Urinary bladder (tissue), 4 donors: ENCODE measurements around the gene RABL6. TPM values are rescaled to one million over a fixed set of nuclear protein-coding genes. Genes with fewer than 3 reads are reported as not detected.
"Not testable (repeated sequence)": the region's sequence is repeated elsewhere in the genome, so short reads cannot be mapped to it uniquely, and the experiment has no call there.

Experiments
- DNase-seq: peaks from one replicate; pipeline ENCODE4 v3.0.0-alpha.2; 2015; ENCODE audit errors: extremely low spot score
- H3K27ac ChIP-seq: one replicate; pipeline ENCODE4 v1.5.1; 2013; ENCODE audit warnings: low read depth, mild to moderate bottlenecking, moderate library complexity
- H3K36me3 ChIP-seq: one replicate; pipeline ENCODE4 v1.6.1; 2013; ENCODE audit warnings: mild to moderate bottlenecking, moderate library complexity; ENCODE audit not compliant: insufficient read depth
- H3K4me1 ChIP-seq: one replicate; pipeline ENCODE4 v1.6.1; 2013; ENCODE audit warnings: mild to moderate bottlenecking, moderate library complexity; ENCODE audit not compliant: insufficient read depth
- H3K4me3 ChIP-seq: one replicate; pipeline ENCODE4 v1.5.1; 2013; ENCODE audit warnings: low read depth, low read length
- WGBS: extraction: QIAGEN DNeasy Blood & Tissue Kit; methylation state at CpG from one replicate; pipeline ENCODE4 v1.1.7; 2013; 5-methylcytosine and 5-hydroxymethylcytosine counted together
- polyA plus RNA-seq: library from polyadenylated mRNA; stranded (reverse); fragments of 200-250 nt; gene quantifications from one replicate; pipeline ENCODE4 v1.2.3, GENCODE V29; 2013
- total RNA-seq: library from RNA; depleted of rRNA; stranded (reverse); fragments of >200 nt; gene quantifications from one replicate; pipeline ENCODE4 v1.2.3, GENCODE V29; 2014
- donor health status: healthy with polysubstance abuse.
- donor health status: healthy.

RABL6 gene
- total and polyA plus RNA-seq, 2 donors: 29.1 to 60.0 TPM

DNA sequence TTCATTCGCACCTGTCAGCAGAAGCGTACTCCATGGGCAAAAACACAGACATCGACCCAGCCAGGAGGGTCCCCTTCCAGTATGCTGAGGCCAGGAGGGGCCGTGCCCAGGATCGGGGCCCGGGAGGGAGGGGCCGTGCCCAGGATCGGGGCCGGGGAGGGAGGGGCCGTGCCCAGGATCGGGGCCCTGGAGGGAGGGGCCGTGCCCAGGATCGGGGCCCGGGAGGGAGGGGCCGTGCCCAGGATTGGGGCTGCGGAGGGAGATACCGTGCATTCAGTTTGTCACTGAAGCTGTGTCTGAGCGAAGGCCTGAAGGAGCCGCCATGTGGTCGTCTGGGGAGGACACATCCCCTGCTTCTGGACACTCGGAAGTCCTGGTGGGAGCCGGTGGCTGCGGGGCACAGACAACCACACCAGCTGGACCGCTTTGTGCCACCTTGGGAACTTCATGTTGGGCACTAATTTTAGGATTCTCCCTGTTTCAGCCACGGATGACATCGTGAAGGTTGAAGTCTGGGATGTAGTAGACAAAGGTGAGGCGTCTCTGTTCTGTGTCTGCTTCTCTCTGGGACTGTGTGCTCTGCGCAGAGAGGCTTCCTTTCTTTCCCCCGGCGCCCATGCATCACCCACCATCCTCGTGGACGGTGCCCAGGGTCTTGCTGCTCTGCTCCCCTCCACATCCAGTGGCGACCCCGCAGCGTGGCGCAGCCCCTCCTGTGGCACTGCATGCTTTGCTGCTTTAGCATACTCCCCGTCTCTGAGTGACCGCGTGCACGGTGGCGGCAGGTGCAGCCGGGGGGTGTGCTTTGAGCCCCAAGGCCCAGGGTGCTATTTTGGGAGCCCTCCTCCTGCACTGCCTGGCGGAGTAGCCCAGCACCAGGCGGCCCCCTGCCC is 17.8 kb downstream of the RABL6 start:
- no peak for DNase-seq
- Histone ChIP-seq H3K4me1 (no peaks in the 10 kb centered on the region), H3K27ac (no peak overlapping the region), H3K4me3 (no peak overlapping the region), H3K36me3 (no peaks in the 10 kb centered on the region)
- WGBS: 90% methylated on average over 44 of the region's 44 CpGs

DNA sequence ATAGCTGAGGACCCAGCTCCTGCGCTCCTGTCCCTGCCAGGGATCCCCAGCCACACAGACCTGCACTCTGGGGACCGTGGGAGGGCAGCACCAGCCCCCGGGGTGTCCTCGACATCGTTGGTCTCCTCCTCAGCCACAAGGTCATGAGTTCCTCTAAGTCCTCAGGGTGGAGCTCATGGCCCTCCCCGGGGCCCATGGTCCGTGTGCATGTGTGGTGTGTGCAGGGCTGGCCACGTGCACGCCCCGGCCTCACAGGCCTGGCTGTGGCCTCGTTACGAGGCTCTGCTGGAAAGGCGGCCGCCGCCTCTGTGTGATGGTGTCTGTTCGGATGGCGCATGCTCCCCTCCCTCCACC is 18.4 kb downstream of the RABL6 start:
- WGBS: 92% methylated on average over 17 of the region's 17 CpGs
- Histone ChIP-seq H3K36me3 (no peaks in the 10 kb centered on the region), H3K27ac (no peak overlapping the region), H3K4me1 (no peaks in the 10 kb centered on the region), H3K4me3 (no peak overlapping the region)
- DNase-seq: no peak

GRCh38 chr9:136826703-136827582 is 19.2 kb downstream of the RABL6 start:
- 89% methylated on average over 24 of the region's 24 CpGs for WGBS
- H3K4me3 ChIP-seq: no peak overlapping the region
- H3K27ac ChIP-seq: no peak overlapping the region
- no peak for DNase-seq
- H3K4me1 ChIP-seq: no peaks in the 10 kb centered on the region
- H3K36me3 ChIP-seq: no peaks in the 10 kb centered on the region

DNA sequence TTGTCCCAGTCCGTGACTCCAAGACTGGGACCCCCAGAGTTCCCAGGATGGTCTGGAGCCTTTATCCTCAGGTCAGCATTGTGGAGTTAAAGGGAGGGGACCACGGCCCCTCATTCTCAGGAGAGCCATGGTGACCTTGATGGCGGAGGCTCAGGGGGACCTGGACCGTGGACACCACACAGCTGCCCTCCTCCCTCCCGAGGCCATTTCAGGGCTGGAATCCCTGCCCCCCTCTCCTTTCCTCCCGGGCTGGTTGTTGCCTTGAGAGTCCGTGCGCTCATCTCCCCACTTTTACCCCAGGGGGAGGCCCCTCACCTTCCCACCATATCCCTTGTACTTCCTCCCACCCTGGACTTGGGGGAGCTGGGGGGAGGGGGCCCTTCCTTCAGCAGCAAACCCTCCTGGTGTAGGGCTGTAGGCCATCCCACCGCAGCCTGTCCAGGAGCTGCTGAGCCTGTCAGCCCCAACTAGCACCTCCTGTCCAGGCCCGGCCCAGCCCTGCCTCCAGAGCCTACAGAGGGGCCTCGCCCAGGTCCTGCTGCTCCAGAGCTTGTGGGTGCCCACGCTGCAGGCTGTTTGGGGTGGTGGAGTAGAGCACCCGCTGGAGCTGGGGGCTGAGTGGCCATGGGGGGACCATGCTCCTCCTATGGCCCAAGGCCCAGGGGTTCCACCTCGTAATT is 20.2 kb downstream of the RABL6 start:
- H3K36me3 ChIP-seq: no peaks in the 10 kb centered on the region
- WGBS: 88% methylated on average over 14 of the region's 14 CpGs

DNA sequence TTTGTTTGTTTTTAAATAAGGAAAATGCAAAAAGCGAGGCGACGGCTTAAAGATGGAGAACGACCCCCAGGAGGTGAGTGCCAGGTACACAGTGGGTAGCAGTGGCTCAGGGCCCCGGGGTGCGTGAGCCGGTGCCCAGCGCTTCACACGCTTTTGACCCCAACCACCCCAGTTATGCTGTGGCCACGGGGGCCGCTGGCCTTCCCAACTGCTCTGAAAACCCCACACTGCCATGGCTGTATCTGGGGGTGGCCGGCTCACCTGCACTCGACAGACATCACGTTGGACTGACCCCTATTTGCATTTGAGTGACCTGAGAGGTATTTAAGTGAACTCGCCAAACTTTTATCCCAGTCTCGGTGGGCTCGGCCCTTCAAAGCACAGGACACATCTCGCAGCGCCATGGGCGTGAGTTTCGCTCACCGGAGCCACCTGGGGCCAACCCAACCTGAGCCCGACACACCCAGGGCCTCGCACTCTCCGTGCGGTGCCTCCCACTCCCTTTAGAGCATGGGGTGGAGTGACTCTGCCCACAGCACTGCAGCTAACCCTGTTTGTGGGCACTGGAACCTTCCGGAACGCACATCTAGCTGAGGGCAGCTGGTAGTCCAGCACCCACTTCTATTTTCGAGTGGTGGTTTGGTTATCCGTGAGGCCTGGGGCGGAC is 20.9 kb downstream of the RABL6 start:
- Histone ChIP-seq H3K36me3 (no peaks in the 10 kb centered on the region), H3K4me1 (no peaks in the 10 kb centered on the region), H3K27ac (no peak overlapping the region), H3K4me3 (no peak overlapping the region)
- 92% methylated on average over 31 of the region's 31 CpGs for WGBS
- no peak for DNase-seq

More for the DNA sequence above, 20.2 kb downstream of the RABL6 start:
- Histone ChIP-seq H3K4me3 (no peak overlapping the region), H3K4me1 (no peaks in the 10 kb centered on the region), H3K27ac (no peak overlapping the region)
- no peak for DNase-seq

GRCh38 chr9:136829412-136829811 is 21.7 kb downstream of the RABL6 start:
- H3K27ac ChIP-seq: no peak overlapping the region
- DNase-seq: no peak
- no peak overlapping the region for H3K4me3 ChIP-seq
- WGBS: 92% methylated on average over 14 of the region's 14 CpGs
- no peaks in the 10 kb centered on the region for H3K36me3 ChIP-seq
- H3K4me1 ChIP-seq: no peaks in the 10 kb centered on the region

DNA sequence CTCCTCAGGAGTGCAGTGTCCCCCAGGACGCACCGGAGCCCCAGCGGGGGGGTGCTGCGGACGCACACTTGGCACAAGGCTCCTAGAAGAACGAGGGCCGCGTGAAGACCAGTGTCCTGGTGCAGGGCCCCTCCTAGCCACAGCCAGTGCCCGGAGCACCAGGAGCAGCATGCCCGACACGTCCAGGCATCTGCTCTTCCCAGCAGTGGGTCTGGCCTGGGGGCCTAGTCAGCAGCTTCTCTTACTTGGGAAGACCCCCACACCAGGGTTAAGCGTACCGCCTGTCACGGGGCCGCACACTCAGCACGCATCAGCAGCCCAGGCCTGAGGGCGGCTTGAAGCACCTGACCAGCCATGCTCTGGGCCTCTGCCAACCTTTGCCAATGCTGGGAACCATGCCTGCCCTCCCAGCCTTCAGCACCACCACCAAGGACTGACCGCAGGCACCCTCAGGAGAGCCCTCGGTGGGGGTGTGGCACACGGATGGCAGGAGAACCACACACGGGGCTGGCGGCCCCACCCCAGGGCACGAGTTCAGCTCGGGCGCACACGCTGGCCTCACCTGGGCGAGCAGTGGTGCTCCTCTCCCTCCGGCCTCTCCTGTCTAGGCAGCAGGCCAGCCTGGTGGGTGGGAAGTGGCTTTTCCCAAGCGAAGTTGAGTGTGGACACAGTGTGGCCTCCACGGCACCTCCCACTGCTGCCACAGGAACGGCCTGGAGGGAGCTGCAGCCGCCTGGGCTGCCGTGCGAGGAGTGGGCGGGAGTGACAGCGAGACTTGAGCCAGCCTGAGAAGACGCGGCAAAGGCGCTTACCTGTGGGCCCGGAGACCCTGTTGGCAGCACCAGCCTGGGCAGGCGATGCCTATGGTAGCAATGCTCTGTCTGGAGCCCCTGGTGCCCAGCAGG is 22.5 kb downstream of the RABL6 start:
- DNase-seq: no peak

DNA sequence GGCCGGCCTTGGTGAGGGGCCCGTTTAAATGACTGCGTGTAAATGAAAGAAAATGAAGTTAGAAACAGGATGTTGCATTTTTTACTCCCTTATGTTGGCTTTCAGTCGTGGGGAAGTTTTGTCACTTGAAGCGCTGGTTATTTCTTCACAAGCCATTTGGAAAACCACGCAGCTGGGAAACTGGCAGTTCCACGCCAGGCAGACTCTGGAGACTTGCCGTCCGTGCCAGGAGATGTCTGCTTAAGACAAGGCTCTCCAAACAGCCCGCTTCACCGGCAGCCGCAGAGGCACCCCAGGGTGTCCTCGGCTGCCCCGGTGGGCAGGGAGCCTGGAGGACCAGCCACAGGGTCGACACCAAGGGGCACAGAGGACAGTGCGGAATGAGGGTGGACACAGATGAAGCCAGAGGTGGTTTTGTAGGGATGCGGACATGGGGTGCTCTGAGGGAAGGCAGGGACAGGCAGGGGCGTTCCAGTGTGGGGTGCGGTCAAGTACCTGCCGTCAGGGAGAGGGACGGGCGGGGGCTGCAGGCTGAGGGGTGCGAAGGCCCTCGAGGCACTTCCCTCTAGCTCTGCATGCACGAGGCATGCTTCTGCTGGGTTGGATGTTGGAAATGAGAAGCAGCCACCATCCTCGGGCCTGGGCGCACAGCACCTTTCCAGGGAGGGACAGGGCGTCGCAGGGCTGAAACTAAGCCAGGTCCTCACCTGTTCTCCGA is 23.4 kb downstream of the RABL6 start:
- WGBS: 94% methylated on average over 30 of the region's 30 CpGs
- no peak overlapping the region for H3K4me3 ChIP-seq
- H3K4me1 ChIP-seq: no peaks in the 10 kb centered on the region
- DNase-seq: no peak
- no peak overlapping the region for H3K27ac ChIP-seq
- H3K36me3 ChIP-seq: no peaks in the 10 kb centered on the region

More for the DNA sequence above, 22.5 kb downstream of the RABL6 start:
- Histone ChIP-seq H3K27ac (no peak overlapping the region), H3K4me1 (no peaks in the 10 kb centered on the region), H3K4me3 (no peak overlapping the region), H3K36me3 (no peaks in the 10 kb centered on the region)
- 93% methylated on average over 41 of the region's 41 CpGs for WGBS

DNA sequence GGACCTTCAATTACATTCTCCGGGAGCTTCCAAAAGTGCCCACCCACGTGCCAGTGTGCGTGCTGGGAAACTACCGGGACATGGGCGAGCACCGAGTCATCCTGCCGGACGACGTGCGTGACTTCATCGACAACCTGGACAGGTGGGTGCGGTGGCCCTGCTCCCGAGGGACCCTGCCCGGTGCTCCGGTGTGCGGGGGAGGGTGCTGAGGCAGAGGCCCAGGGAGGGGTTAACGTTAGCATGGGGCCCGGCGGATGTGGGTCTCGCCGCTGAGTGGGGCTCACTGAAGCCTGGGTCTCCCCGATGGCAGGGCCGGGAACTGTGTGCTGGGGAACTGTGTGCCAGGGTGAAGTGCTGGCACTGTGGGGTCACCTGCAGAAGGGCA is 24.0 kb downstream of the RABL6 start:
- Histone ChIP-seq H3K4me3 (no peak overlapping the region), H3K27ac (no peak overlapping the region), H3K36me3 (no peaks in the 10 kb centered on the region), H3K4me1 (no peaks in the 10 kb centered on the region)
- WGBS: 90% methylated on average over 23 of the region's 23 CpGs
- no peak for DNase-seq

DNA sequence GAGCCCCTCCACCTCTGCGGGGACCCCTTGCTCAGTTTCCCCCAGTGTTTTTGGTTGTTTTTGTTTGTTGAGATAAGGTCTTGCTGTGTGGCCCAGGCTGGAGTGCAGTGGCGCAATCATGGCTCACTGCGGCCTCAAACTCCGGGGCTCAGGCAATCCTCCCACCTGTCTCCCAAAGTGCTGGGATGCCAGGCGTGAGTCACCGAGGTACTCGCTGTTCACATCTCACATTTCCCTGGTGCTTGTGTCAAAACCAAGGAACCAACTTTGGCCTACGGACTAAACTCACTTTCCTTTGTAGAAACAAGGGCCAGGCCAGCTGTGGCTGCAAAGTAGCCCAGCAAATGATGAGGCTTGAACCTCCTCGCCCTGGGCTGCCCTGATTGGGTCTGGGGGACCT is 24.8 kb downstream of the RABL6 start:
- DNase-seq: no peak
- H3K36me3 ChIP-seq: no peaks in the 10 kb centered on the region
- WGBS: 93% methylated on average over 9 of the region's 9 CpGs

GRCh38 chr9:136833381-136834048 is 25.8 kb downstream of the RABL6 start:
- not testable (repeated sequence) for H3K4me3 ChIP-seq, H3K36me3 ChIP-seq, H3K4me1 ChIP-seq, H3K27ac ChIP-seq, DNase-seq
- WGBS: 82% methylated on average over 16 of the region's 16 CpGs

More for the DNA sequence above, 24.8 kb downstream of the RABL6 start:
- H3K27ac ChIP-seq: no peak overlapping the region
- no peaks in the 10 kb centered on the region for H3K4me1 ChIP-seq
- H3K4me3 ChIP-seq: no peak overlapping the region
